ENCODE measurements around the gene LSM14B. TPM values are rescaled to one million over a fixed set of nuclear protein-coding genes. Genes with fewer than 3 reads are reported as not detected.

Gene LSM14B
- total RNA-seq, 1 donor from 2014 or later, result 92.6 TPM

DNA sequence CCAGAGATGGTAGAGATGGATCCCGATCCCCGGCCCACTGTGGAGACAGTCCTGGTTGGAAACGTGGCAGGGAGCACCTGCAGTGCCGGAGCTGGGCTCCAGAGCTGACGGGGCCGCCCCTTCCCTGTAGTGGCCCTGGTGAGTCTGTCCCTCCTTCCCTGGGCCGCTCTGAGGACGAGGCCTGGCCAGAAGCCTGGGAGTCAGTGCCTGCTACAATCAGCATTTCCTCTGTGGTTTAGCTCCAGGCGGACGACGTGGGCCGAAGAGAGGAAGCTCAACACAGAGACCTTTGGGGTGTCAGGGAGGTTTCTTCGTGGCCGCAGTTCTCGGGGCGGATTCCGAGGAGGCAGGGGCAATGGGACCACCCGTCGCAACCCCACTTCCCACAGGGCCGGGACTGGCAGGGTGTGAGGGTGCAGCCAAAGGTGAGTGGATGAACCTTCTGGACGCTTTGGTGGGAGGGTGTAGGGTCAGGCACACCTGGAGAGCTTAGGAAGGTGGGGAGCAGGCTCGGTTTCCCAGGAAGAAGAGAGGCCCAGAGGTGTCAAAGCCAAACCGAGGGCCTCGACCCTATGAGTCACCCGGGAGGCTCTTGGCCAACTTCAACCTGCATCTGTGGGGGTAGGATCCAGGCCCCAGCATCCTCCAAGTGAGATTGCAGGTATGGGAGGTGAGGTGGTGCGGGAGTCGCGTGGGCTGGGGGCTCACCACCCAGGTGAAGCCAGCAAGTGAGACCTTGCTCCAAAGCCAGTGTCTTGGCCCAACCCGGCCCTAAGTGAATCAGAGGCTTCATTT, 11.0 kb downstream of the LSM14B start:
- DNase-seq, result no peak

DNA sequence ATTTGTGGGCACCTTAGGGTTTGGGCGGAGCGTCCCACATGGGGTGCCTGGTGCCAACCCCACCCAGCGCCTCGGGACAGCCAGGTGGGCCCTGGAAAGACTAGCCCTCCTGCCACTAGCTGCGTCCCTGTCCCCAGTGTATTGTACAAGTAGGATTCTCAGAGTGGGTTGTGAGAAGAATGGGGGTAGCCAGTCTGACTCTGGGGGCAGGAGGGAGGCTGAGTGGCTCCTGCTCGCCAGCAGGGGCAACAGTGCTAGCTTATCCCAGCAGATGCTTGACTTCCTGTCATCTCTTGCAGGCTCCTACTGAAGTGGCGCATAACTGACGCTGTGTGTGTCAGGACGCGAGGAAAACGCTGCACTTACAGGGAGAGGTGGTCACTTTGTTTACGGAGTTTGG, 11.6 kb downstream of the LSM14B start:
- no peak for DNase-seq

DNA sequence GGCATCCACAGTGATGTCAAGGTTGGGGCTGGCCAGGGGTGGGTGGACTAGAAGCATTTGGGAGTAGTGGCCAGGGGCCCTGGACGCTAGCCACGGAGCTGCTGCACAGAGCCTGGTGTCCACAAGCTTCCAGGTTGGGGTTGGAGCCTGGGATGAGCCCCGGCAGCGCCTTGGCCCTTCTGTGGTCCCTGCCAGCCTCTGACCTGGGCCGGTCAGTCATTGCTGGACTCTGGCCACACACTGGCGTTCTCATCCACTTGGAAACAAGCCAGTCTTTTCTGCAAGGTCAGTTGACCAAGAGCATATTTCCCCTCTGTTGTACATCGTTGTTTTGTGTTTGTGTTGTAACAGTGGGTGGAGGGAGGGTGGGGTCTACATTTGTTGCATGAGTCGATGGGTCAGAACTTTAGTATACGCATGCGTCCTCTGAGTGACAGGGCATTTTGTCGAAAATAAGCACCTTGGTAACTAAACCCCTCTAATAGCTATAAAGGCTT, 12.5 kb downstream of the LSM14B start:
- no peak for DNase-seq

DNA sequence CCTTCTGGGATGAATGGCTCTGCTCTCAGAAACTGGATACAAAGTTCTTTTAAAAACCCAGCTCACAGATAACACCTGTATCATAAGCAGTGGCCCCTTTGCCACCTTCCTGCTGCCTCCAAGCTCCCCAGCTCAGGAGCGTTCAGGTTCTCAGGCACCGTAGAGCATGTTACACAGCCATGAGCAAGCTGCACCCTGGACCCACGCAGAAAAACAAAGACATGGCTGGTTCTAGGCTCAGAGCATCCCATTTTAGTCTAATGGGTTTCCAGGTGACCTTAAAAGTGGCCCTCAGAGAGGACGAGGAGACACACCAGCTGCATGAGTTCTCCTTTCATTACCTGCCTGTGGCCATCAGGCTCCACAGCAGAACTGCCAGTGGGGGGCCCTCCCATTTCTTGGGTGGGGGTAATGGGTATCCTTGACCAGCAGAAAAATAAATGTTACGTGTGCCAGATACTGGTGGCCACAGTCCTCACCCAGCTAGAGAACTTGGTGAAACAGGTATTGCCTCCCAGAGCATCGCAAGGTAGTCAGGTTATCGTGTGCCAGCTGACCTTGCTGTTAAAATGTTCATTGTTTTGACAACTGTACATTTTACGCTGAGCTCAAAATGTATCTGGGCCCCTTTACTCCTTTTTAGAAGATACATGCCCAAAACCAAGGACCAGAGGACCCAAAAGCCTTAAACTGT, 13.4 kb downstream of the LSM14B start:
- no peak for DNase-seq

DNA sequence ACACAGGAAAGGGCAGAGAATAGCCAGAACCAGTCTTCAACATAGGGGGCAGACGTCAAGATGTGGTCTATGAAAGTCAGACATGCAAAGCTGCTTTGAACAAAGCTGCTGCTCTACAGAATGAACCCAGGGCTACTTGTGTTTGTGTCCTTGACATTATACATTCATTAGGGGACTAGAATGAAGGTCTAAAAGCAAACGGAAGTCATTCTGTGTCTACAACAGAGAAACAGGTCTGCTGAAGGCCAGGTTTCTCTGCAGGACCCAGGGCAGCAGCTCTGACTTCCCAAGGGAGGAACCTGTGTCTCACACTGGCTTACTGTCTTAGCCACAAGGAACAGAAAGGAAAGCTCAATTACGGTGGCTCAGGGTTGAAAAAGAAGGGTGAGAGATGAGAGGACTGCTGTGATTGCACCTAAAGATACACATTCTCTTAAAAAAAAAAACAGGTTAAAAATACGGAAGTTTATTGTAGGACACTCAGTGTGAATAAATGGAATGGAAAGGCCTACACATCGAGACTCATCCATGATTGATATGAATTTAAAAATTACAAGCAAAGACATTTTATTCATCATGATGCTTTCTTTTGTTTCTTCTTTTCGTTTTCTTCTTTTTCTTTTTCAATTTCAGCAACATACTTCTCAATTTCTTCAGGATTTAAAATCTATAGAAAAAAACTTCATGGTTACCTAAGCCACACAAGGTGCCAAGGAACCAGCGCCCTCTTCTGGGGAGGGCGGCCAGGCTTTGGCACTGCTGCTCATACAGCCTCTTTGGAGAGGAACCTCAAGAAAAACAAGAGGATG, 14.2 kb downstream of the LSM14B start:
- peak; percentile 33 for DNase-seq

DNA sequence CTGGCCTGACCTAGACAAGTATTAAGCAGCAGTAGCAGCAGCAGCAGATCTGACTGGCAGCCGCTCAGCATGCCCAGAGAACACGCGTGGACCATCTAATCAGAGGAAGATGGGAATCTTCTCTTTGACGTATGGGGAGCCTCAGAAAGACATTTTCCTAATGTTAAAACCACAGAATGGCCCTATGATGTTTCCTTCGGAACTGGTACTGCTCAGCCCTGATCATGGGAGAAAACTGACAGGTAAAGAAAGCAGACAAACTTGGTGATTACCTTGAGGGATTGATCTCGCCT, 14.8 kb downstream of the LSM14B start:
- no peak for DNase-seq

DNA sequence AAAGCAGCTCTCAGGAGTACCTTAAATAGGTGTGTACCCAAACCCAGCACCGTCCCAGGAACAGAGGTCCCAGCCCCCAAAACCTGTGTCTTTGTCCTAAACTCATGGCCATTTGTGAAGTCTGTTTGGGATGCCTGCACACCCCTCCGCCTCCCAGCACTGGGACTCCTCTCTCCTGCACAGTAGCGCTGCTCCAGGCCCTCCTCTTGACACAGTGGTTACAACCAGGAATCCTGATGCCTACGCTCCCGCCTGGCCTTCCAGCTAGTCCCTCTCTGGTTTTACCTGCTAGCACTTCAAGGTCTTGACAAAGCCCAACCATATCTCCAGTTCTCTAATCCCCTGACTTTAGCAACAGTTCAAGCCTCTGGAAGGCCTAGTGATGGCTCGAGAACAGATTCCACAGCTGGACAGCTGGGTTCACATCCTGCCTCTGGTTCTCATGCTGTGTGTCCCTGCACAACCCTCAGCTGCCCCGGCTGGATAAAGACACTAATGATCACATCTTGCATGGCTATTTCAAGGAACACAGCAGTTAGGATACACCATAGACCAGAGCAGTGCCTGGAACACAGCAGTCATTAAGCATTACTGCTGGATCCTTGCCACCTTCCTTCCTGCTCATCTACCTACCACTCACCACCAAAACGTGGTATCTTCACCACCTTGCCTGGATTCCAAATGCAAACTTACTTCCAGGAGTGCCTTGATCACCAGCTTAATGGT, 15.4 kb downstream of the LSM14B start:
- no peak for DNase-seq

DNA sequence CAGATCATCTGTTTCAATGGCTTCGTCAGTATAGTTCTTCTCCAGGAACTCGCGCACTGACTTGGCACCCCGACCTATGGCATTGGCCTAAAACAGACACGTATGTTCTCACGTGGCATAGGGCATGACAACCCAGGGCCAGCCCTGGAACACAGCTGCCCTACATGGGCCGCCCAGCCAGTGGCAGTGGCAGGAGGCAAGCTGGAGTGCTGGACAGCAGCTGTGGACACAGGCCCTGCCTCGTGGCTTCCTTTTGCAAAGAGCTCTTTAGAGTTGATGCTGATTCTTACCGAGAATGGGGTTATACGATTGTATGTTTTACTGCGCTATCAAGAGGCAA, 15.9 kb downstream of the LSM14B start:
- DNase-seq, result no peak

DNA sequence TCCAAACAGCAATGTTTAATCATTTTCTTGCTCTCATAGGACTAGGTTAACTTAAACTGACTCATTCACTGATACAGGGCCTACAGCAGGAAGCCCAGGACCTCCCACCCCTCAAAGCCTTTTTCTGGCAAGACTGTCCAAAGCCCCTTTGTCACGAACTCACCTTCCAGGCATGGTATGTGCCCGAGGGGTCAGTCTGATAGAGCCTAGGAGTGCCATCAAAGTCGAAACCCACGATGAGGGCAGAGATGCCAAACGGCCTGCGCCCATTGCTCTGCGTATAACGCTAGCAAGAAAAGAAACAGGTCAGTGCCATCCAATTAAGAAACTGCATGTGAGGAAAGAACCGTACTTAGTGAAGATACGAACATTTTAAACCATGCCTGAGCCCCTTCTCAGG, 16.6 kb downstream of the LSM14B start:
- no peak for DNase-seq

DNA sequence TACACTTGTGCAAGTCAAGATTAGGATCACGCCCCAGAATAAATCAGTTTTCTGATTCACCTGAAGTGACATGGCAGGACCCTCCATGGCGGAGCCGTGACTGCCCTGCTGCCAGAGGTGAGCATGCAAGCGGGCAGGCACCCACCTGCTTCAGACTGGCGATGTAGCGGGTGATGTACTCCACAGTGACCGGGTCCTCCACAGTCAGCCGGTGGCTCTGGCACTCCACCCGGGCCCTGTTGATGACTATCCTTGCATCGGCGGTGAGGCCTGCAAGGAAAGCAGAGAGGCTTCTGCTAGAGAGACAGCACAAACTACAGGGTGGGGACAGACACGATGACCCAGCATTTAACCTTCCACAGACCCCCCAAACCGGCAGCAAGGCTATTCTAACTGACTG, 17.4 kb downstream of the LSM14B start:
- no peak for DNase-seq

DNA sequence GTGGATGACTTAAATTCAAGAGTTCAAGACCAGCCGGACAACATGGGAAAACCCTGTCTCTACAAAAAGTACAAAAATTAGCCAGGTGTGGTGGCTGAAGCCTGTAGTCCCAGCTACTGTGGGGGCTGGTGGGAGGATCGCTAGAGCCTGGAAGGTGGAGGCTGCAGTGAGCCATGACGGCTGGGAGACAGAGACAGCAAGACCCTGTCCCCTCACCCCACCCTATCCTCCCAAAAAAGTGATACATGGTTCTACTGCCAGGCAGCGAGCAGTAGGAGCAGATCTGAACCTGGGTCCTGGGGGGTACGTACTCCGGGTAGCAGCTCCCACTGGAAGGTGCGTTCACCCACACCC, 18.7 kb downstream of the LSM14B start:
- DNase-seq, result no peak

DNA sequence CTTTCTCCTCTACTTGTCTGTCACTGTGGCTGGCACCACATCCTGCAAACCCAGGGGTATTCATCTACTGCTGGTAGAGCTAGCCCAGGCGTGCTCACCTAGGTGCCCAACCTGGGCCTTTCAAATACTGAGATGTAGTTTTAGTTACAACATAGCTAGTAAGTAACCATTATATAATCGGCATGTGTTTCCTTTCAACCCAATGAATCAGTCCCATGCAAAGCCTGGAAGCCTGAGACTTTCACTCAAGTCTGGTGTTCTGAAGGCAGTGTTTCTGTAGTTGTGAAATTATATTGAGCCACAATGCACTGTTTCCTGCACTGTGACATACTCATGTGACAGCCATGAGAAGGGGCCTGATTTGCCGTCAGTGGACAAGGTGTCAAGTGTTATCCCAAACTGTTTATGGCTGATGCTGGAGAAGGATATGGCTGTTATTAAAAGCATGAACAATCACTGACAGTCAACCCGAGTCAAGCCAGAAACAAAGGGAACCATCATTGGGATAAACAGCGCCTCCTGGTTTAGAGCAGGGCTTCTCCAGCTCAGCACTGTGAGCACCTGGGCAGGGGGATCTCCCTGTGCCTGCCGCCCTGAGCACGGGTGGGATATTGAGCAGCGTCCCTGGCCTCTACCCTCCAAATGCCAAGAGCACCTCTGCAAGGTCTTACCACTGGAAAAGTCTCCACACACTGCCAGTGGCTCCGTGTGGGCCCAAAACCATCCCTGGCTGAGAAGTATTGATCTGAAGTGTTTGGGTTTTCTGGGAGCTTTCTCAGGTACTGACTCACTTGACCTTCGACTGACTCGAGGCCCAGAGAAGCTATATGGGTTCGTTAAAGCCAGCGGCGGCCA, 19.3 kb downstream of the LSM14B start:
- no peak for DNase-seq

DNA sequence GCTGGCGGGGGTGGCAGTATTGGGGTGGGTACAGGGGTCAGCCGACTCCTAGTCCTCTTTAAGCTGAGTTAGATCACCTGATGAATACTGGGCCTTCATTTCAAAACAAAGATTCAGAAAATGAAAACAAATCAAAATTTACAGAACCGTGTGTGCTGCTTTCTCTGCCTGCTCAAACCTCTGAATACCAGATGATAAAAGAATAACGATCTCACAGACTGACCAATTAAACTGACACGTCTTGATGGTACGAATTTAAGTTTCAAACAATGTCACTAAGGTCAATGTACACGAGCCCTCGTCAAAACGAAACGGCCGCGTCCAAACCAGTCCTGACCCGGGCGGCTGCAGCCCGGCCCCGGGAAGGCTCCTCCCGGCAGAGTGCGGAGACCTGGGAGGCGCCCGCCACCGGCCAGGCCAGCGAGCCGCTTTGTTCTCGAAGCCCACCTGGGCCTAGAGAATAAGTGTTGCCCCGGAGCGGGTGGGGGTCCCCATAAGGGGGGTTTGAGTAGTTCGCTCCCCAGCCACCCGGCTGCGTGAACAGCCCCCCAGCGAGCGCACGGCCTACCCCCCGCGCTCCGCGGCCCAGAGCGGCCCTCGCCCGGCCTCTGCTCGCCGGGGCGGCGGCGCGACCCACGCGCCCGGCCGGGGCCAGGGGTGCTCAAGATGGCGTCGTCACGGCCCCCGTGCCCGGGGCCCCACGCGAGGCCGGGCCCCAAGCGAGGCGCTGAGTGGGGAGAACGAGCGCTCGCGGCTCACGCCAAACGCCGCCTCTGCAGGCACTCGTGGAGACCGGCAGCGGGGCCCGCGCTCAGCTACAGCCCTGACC, 20.2 kb downstream of the LSM14B start:
- DNase-seq, result no peak

DNA sequence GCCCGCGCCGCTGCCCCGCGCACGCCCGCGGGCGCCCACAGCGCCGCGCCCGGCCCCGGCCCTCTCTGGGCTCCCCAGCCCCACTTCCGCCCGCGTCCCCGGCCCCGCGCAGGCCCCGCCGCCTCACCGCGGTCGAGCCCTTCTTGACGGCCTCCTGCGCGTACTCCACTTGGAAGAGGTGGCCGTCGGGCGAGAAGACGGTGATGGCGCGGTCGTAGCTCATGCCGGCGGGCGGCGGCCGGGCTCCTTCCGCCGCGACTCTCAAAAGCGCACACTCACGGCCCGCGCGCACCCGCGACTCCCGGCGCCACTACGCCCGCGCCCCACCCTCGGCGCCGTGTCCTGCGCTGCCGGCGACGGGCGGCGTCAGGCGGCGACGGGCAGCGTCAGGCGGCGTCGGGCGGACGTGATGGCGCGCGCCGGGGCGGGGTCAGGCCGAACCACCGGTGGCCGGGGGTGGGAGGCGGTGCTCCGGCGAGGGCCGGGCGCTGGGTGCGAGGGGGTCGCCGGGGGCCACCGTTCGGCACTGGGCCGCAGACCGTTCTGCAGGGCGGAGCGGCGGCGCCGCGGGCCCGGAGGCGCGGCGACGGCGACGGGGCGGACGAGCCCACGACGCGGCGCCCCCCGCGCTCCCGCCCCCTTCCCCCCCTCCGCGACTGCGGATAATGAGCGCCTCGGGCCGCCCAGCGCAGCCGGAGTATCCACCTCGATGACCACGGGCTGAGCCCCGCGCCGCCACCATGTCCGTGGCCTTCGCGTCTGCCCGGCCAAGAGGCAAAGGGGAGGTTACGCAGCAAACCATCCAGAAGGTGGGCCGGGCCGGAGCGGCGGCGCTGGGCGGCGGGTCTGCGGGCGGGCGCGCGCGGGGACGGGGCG, 21.0 kb downstream of the LSM14B start, which contains the start of the genes PSMA7 and SS18L1:
TSS of gene PSMA7 (minus strand) at position 314 of the 876 bp plus-strand sequence. CDS start at position 223, 91 bp downstream.
TSS of gene SS18L1 (plus strand) at position 689 of the 876 bp plus-strand sequence. CDS start at position 741, 52 bp downstream.
- DNase-seq, result peak; percentile 78

DNA sequence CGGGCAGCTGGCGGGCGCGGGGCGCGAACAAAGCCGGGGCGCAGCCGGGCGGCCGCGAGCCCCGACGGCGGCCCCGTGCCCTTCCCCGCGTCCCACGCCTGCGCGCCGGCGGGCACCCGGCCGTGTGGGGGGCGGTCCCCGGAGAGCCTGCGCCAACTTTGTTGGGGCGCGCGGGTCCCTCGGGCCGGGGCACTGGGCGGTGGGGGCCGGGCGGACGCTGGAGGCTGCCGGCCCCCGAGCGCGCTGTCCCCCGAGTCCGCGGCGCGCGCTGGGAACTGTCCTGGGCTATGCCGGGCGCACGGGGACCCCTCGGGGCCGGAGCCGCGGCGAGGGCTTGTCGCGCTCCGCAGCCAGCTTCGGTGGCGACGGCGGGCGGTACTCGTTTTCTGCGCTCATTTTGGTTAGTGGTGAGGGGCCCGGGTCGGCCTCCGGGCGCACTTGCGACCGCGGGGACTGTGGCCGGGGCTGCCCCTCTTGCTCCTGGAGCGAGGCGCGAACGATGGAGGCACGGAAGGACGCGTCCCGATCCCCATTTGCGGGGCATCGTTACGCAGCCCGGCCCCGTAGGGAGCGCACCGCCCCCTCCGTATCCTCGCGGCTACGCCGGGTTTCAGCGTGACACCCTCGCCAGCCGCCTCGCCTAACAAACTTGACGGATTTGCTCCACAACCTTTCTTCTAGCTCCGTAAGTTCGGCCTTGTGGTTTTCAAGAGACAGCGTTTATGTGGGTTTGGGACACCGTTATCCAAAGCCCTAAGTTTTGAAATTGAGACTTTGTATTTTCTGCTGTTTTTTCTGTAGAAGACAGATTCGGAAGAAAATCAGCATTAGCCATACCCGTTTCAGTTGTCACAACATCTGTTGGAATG, 21.9 kb downstream of the LSM14B start:
- DNase-seq, result no peak

DNA sequence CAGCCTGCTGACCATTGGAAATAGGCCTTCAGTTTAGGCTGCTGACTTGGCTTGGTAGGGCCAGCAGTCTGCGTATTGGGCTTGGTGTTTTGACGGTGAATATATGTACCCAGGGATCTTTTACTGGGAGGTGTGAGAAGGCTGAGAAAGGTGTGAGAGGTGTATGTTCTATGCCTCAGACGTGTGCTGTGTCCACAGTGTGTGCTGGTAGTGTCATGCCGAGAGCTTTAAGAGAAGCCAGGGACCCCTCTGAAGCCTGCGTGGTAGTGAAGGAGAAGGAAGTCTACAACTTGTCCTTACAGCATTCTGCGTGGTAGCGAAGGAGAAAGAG, 23.4 kb downstream of the LSM14B start:
- no peak for DNase-seq

DNA sequence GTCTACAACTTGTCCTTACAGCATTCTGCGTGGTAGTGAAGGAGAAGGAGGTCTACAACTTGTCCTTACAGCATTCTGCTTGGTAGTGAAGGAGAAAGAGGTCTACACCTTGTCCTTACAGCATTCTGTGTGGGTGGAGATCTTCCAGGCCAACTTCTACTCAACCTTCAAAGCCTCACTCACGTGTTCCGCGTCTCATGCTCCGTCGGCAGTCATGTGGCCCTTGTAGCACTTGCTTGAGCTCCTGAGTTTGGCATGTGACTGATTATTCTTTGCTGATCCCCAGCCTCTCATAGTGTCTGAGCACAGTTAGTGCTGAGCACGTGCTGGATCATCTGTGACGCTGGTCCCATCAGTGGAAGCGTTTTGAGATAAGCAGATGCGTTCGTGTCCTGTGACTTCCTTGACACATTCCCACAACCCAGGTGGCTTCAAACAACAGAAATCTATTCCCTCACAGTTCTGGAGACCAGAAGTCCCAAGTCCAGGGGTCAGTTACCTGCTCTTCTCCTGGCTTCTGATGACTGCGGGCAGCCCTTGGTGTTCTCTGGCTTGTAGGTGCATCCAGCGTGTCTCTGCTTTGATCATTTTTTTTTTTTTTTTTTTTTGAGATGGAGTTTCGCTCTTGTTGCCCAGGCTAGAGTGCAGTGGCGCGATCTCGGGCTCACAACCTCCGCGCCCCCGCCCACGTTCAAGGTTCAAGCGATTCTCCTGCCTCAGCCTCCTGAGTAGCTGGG, 23.9 kb downstream of the LSM14B start:
- no peak for DNase-seq

DNA sequence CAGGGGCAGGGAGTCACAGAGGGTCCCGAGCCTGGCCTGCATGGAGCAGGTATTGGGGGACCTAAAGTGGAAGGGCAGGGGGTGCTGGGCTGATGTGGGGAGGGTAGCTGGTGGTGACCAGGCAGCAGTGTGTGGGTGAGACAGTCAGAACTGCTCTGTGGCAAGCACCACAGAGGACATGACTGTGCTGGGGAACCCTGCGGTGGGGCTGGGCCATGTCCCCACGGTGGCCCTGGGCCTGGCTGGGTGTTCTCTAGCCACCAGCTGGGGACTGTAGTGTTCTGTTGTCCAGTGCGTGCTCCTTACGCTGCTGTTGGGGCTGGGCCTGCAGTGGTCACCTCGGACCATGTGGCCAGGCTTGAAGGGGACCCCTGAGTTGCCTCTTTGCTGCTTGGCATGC, 24.9 kb downstream of the LSM14B start:
- DNase-seq, result no peak
